K562 (cell line): ENCODE measurements around the gene CFAP206. TPM values are rescaled to one million over a fixed set of nuclear protein-coding genes. Genes with fewer than 3 reads are reported as not detected.
A peak's percentile ranks its signal among the peaks of the same experiment; 100 is the strongest.

Source experiments
- CAMTA2 ChIP-seq: fragments of 250-450 bp; sonication (Bioruptor Pico); conservative IDR thresholded peaks from 2 replicates; pipeline ENCODE4 v1.5.1; 2022
- CHD2 ChIP-seq: IDR thresholded peaks from 2 replicates; pipeline ENCODE4 v1.6.1; 2011; ENCODE audit warnings: low read depth, low read length
- DPF2 ChIP-seq: fragments of 450-650 bp; IDR thresholded peaks from 2 replicates; pipeline ENCODE4 v1.6.1; 2016
- ELK1 ChIP-seq: sonication (generic); formaldehyde crosslinking; IDR thresholded peaks from 2 replicates; pipeline ENCODE4 v1.8.1; 2022; ENCODE audit warnings: missing genetic modification reagents
- ETV6 ChIP-seq, 3 experiments: fragments of 150-350 bp in 1 of 3; sonication (generic) in 1 of 3; formaldehyde crosslinking in 1 of 3; IDR thresholded peaks; 2 replicates each; pipeline versions ENCODE4 v1.6.1 to v1.8.0; 2014 to 2022; ENCODE audit warnings: borderline replicate concordance in 2 of 3, low read depth in 2 of 3, antibody characterized with exemption in 1 of 3, low read length in 1 of 3, mild to moderate bottlenecking in 1 of 3, missing genetic modification reagents in 1 of 3
- GABPA ChIP-seq: fragments of 200-800 bp; sonication (Bioruptor generic); conservative IDR thresholded peaks from 2 replicates; pipeline ENCODE4 v1.6.1; 2016; ENCODE audit warnings: low read depth, missing genetic modification characterization, missing compliant biosample characterization
- GABPB1 ChIP-seq: sonication (generic); formaldehyde crosslinking; IDR thresholded peaks from 2 replicates; pipeline ENCODE4 v1.8.0; 2022; ENCODE audit warnings: mild to moderate bottlenecking, missing genetic modification reagents
- JUNB ChIP-seq: fragments of 450-650 bp; formaldehyde crosslinking; conservative IDR thresholded peaks from 2 replicates; pipeline ENCODE4 v1.4.0; 2020; ENCODE audit warnings: mild to moderate bottlenecking
- MYBL2 ChIP-seq, 2 experiments: fragments of 450-650 bp in 1 of 2; sonication (generic) in 1 of 2; formaldehyde crosslinking in 1 of 2; IDR thresholded peaks; 2 replicates each; pipeline versions ENCODE4 v1.6.1 to v1.8.1; 2017 to 2022; ENCODE audit warnings: borderline replicate concordance in 1 of 2, inconsistent platforms in 1 of 2, low read depth in 1 of 2, mild to moderate bottlenecking in 1 of 2, missing genetic modification reagents in 1 of 2, moderate library complexity in 1 of 2
- NR2F6 ChIP-seq: fragments of 450-650 bp; formaldehyde crosslinking; IDR thresholded peaks from 2 replicates; pipeline ENCODE4 v1.4.0; 2020; ENCODE audit warnings: mild to moderate bottlenecking
- PHF8 ChIP-seq: fragments of 200-600 bp; sonication (generic); IDR thresholded peaks from 2 replicates; pipeline ENCODE4 v1.6.1; 2012; ENCODE audit warnings: mixed run types, mild to moderate bottlenecking, inconsistent platforms, low read length, moderate library complexity, borderline replicate concordance
- PTTG1 ChIP-seq: fragments of 450-650 bp; IDR thresholded peaks from 2 replicates; pipeline ENCODE4 v1.6.1; 2016; ENCODE audit warnings: low read depth, mild to moderate bottlenecking, missing genetic modification characterization, missing compliant biosample characterization
- SNIP1 ChIP-seq: fragments of 450-650 bp; IDR thresholded peaks from 2 replicates; pipeline ENCODE4 v1.7.1; 2017; ENCODE audit warnings: low read depth, mild to moderate bottlenecking
- TARDBP ChIP-seq: fragments of 450-650 bp; IDR thresholded peaks from 2 replicates; pipeline ENCODE4 v1.6.1; 2016
- polyA plus RNA-seq, 8 experiments: library from polyadenylated mRNA; depleted of rRNA in 4 of 8; stranded (reverse) in 5 of 8; unstranded in 3 of 8; fragments of >200 nt; fragmentation: Nextera tagmentation in 2 of 8; fragmentation: Illumina TruSeq in 1 of 8; extraction: Ambion mirVana in 2 of 8; extraction: Trizol in 1 of 8; gene quantifications; 2 replicates each; pipeline versions ENCODE4 v1.2.1 to v1.2.3, GENCODE V29; 2011 to 2014; ENCODE audit warnings: inconsistent platforms in 1 of 8, missing spikeins in 1 of 8
- total RNA-seq, 7 experiments: library from RNA; depleted of rRNA in 6 of 7; stranded (reverse); fragments of >200 nt in 6 of 7; fragmentation: Illumina TruSeq in 2 of 7; extraction: Trizol in 2 of 7; gene quantifications; 2 replicates each; pipeline versions ENCODE4 v1.2.1 to v1.2.3, GENCODE V29; 2011 to 2021; ENCODE audit warnings: low replicate concordance in 1 of 7
- TF ChIP-seq, protein P1 (sequence below), 2 experiments: fragments of 450-650 bp; conservative IDR thresholded peaks; 2 replicates each; pipeline ENCODE4 v1.6.1; 2017; ENCODE audit warnings: mild to moderate bottlenecking in 2 of 2, moderate library complexity in 2 of 2
- TF ChIP-seq, protein P2 (sequence below), 2 experiments: IDR thresholded peaks in 1 of 2; conservative IDR thresholded peaks in 1 of 2; 2 replicates each; pipeline ENCODE4 v1.6.1; 2016; ENCODE audit warnings: low read depth in 2 of 2, mild to moderate bottlenecking in 1 of 2, missing compliant biosample characterization in 1 of 2, missing genetic modification characterization in 1 of 2, moderate library complexity in 1 of 2

Gene CFAP206
- total and polyA plus RNA-seq, 9 of the 15 experiments (the other 6 are each of a cell fraction or from before 2014, with no cell fraction given) = 0.06 to 0.33 (median 0.18) TPM; not detected in 2

GRCh38 chr6:87472525-87473418 lies 65.0 kb downstream of the CFAP206 start, which contains the start of gene SLC35A1 (continued):
- TF ChIP-seq ELK1 (CRISPR knock-in tag) (no peak), SNIP1 (peak; percentile 93), PTTG1 (tag) (no peak), GABPB1 (CRISPR knock-in tag) (peak; percentile 89), ETV6 (IDR thresholded peaks at IDR 0.05; ENCODE audit: borderline replicate concordance in 1 of 2, low read depth in 2 of 2, low read length in 1 of 2) (no peak), ETV6 (CRISPR knock-in tag; IDR thresholded peaks at IDR 0.05; ENCODE audit: borderline replicate concordance) (no peak), GABPA (tag) (peak; percentile 91), JUNB (CRISPR knock-in tag) (no peak), NR2F6 (CRISPR knock-in tag) (no peak), MYBL2 (IDR thresholded peaks at IDR 0.05; ENCODE audit: low read depth) (no peak), MYBL2 (CRISPR knock-in tag; IDR thresholded peaks at IDR 0.05; ENCODE audit: borderline replicate concordance) (no peak), PHF8 (peak; percentile 96), TARDBP (no peak), DPF2 (peak; percentile 14; the same call in 1 of the 2 replicates), CHD2 (no peak), CAMTA2 (0 out of 2 replicates have a peak, but pooled peaks have one; percentile 25)
- TF ChIP-seq, protein P1, sequence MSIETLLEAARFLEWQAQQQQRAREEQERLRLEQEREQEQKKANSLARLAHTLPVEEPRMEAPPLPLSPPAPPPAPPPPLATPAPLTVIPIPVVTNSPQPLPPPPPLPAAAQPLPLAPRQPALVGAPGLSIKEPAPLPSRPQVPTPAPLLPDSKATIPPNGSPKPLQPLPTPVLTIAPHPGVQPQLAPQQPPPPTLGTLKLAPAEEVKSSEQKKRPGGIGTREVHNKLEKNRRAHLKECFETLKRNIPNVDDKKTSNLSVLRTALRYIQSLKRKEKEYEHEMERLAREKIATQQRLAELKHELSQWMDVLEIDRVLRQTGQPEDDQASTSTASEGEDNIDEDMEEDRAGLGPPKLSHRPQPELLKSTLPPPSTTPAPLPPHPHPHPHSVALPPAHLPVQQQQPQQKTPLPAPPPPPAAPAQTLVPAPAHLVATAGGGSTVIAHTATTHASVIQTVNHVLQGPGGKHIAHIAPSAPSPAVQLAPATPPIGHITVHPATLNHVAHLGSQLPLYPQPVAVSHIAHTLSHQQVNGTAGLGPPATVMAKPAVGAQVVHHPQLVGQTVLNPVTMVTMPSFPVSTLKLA (conservative IDR thresholded peaks at IDR 0.05) = peak; percentile 73 to 88
- TF ChIP-seq, protein P2, sequence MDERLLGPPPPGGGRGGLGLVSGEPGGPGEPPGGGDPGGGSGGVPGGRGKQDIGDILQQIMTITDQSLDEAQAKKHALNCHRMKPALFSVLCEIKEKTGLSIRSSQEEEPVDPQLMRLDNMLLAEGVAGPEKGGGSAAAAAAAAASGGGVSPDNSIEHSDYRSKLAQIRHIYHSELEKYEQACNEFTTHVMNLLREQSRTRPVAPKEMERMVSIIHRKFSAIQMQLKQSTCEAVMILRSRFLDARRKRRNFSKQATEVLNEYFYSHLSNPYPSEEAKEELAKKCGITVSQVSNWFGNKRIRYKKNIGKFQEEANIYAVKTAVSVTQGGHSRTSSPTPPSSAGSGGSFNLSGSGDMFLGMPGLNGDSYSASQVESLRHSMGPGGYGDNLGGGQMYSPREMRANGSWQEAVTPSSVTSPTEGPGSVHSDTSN (CRISPR knock-in tag; IDR thresholded peaks at IDR 0.05; ENCODE audit: low read depth) = no peak
- TF ChIP-seq, protein P2 (tag; conservative IDR thresholded peaks at IDR 0.05; ENCODE audit: low read depth) = peak; percentile 85
